Natural killer cell (primary cell): ENCODE data around the gene SSBP4. TPM values are rescaled to one million over a fixed set of nuclear protein-coding genes. Genes with fewer than 3 reads are reported as not detected.

Experiments used
- ATAC-seq, 3 donors: fragments of 150-1000 bp in 2 of 3; fragments of 200-7000 bp in 1 of 3; cut with Tn5 transposase; 1 replicate in 1 of 3; 2 replicates in 2 of 3; pipeline ENCODE4 v1.10.0; 2021; ENCODE audit warnings: mild to moderate bottlenecking in 2 of 3, moderate library complexity in 2 of 3
- DNase-seq, 2 donors: peaks; one replicate each; pipeline versions ENCODE4 v3.0.0 to v3.0.0-alpha.2; 2013 to 2021; ENCODE audit warnings: mixed read lengths in 1 of 2
- H3K27ac ChIP-seq: one replicate; pipeline ENCODE4 v1.5.1; 2013; ENCODE audit warnings: mild to moderate bottlenecking, low read length
- H3K27me3 ChIP-seq: one replicate; pipeline ENCODE4 v1.6.1; 2013; ENCODE audit warnings: low read length; ENCODE audit not compliant: control insufficient read depth, insufficient read depth
- H3K36me3 ChIP-seq: one replicate; pipeline ENCODE4 v1.6.1; 2013; ENCODE audit warnings: low read length; ENCODE audit not compliant: control insufficient read depth, insufficient read depth
- H3K4me1 ChIP-seq: one replicate; pipeline ENCODE4 v1.6.1; 2013; ENCODE audit warnings: low read length; ENCODE audit not compliant: control insufficient read depth, insufficient read depth
- H3K4me3 ChIP-seq: one replicate; pipeline ENCODE4 v1.5.1; 2013; ENCODE audit warnings: low read length
- H3K9me3 ChIP-seq: one replicate; pipeline ENCODE4 v1.6.1; 2013; ENCODE audit warnings: low read length; ENCODE audit not compliant: control insufficient read depth, insufficient read depth
- H3K27ac Mint-ChIP-seq, 2 donors: one replicate each; pipeline ENCODE4 v1.8.0; 2022; ENCODE audit warnings: mild to moderate bottlenecking in 2 of 2, mixed read lengths in 2 of 2, moderate library complexity in 1 of 2
- H3K27me3 Mint-ChIP-seq, 2 donors: one replicate each; pipeline ENCODE4 v1.8.0; 2022; ENCODE audit warnings: low read depth in 2 of 2, mixed read lengths in 2 of 2
- H3K36me3 Mint-ChIP-seq: one replicate; pipeline ENCODE4 v1.8.0; 2022; ENCODE audit warnings: mixed read lengths
- H3K4me1 Mint-ChIP-seq, 2 donors: one replicate each; pipeline ENCODE4 v1.8.0; 2022; ENCODE audit warnings: mixed read lengths in 2 of 2
- H3K4me3 Mint-ChIP-seq: one replicate; pipeline ENCODE4 v1.8.0; 2022; ENCODE audit warnings: mild to moderate bottlenecking, moderate library complexity, mixed read lengths
- H3K9me3 Mint-ChIP-seq, 2 donors: one replicate each; pipeline ENCODE4 v1.8.0; 2022; ENCODE audit warnings: mixed read lengths in 2 of 2
- WGBS: methylation state at CpG from one replicate; pipeline ENCODE4 v1.1.7; 2013; ENCODE audit warnings: missing lambda C conversion rate; ENCODE audit not compliant: insufficient coverage; 5-methylcytosine and 5-hydroxymethylcytosine counted together
- intact Hi-C: fragments of 100-400 bp; cut with micrococcal nuclease; formaldehyde crosslinking; loops from one replicate; pipeline ENCODE4 v1.14.2; 2022
- total RNA-seq, 4 donors: library from RNA; stranded (reverse); fragments of 120-200 nt in 1 of 4; gene quantifications; one replicate each; pipeline versions ENCODE4 v1.2.3 to v1.2.4, GENCODE V29; 2013 to 2022
- TF ChIP-seq, protein P1 (sequence below): fragments of 200-600 bp; IDR thresholded peaks from one replicate; pipeline ENCODE4 v1.8.0; 2022; ENCODE audit warnings: antibody characterized with exemption

SSBP4 gene
- total RNA-seq, 3 donors from 2014 or later (not counting 1 experiment from before 2014, with no cell fraction given): 137 to 169 (median 158) TPM

DNA sequence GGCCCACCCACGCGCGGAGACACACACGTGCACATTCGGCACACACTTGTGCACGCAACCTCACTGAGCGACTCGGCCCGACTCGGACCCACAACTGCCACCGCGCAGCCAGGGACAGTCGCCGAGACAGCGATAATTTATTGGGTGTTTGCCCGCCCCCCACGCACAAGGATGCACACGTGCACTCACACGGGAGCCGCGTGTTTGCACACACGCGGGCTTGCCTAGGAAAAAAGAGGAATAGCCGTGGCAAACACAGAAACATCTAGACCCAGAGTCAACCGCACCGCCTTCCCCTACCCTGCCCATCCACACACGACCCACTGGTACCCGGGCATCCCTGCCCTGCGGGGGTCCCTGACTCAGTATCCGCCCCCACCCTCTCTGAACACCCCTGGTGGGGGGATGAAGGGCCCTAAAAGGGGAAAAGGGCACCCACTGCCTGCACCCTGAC lies 1.1 kb upstream of the SSBP4 start:
- H3K4me3 ChIP-seq: peak overlapping the region; percentile 30
- peaks cover 83% of the 10 kb centered on the region for H3K4me1 ChIP-seq
- Mint-ChIP-seq H3K27me3 (no peaks in the 10 kb centered on the region), H3K4me1 (peaks cover 66 to 82% of the 10 kb centered on the region in 2 donors), H3K36me3 (no peaks in the 10 kb centered on the region), H3K9me3 (no peaks in the 10 kb centered on the region), H3K27ac (peak overlapping the region; percentile 91 to 97), H3K4me3 (peak overlapping the region; percentile 86)
- ATAC-seq: no peak
- 6% methylated on average over 28 of the region's 30 CpGs for WGBS
- H3K27ac ChIP-seq: peak overlapping the region; percentile 89
- intact Hi-C loops: loop anchor here (5.0 kb wide), 3 partner anchors 41 to 226 kb away; partner anchors contain the start of gene MPV17L2
- H3K9me3 ChIP-seq: no peaks in the 10 kb centered on the region
- H3K27me3 ChIP-seq: no peaks in the 10 kb centered on the region
- TF ChIP-seq, protein P1, sequence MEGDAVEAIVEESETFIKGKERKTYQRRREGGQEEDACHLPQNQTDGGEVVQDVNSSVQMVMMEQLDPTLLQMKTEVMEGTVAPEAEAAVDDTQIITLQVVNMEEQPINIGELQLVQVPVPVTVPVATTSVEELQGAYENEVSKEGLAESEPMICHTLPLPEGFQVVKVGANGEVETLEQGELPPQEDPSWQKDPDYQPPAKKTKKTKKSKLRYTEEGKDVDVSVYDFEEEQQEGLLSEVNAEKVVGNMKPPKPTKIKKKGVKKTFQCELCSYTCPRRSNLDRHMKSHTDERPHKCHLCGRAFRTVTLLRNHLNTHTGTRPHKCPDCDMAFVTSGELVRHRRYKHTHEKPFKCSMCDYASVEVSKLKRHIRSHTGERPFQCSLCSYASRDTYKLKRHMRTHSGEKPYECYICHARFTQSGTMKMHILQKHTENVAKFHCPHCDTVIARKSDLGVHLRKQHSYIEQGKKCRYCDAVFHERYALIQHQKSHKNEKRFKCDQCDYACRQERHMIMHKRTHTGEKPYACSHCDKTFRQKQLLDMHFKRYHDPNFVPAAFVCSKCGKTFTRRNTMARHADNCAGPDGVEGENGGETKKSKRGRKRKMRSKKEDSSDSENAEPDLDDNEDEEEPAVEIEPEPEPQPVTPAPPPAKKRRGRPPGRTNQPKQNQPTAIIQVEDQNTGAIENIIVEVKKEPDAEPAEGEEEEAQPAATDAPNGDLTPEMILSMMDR: no peak
- H3K36me3 ChIP-seq: no peaks in the 10 kb centered on the region
- DNase-seq: peak in 1 of 2 donors; percentile 57

DNA sequence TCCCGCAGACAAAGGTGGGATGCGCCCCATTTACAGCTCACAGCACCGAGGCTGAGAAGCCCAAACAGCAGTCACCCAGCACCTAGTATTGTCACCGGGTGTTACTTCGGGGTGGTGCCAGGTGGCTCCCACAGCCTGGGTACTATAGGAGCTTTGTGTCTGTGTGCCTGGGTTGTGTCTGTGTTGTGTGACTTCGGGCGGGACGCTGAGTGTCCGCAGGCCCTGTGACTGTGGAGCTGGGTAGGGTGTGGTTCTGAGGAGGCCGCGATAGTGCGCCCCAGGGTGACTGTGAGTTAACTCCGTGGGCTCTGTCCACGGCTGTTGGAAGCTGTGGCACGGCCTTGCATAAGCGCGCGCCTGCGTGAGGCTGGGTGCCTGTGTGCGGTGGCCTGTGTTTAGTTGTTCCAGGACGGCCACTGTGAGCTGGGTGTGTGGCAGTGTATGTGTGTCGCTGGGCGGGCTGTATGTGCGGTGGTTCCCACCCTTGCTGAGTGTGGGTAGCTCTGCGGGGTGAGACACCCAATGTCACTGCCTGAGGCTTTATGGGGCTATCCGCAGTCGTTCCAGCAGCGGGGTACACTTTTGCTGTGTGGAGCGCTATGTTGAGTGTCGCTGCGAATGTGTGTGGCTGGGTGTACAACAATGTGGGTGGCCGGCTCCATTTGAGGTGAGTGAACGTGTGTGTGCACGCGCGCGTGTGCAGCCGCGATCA lies 559 bp upstream of the SSBP4 start:
- Mint-ChIP-seq H3K4me3 (peak overlapping the region; percentile 86), H3K27me3 (no peaks in the 10 kb centered on the region), H3K4me1 (peaks cover 71 to 87% of the 10 kb centered on the region in 2 donors), H3K36me3 (no peaks in the 10 kb centered on the region), H3K27ac (peak overlapping the region; percentile 91 to 97), H3K9me3 (no peaks in the 10 kb centered on the region)
- intact Hi-C loops: loop anchor here (5.0 kb wide), 3 partner anchors 41 to 226 kb away; partner anchors contain the start of gene MPV17L2
- WGBS: 11% methylated on average over 39 of the region's 39 CpGs
- Histone ChIP-seq H3K36me3 (no peaks in the 10 kb centered on the region), H3K27ac (peak overlapping the region; percentile 89), H3K9me3 (no peaks in the 10 kb centered on the region), H3K4me1 (peaks cover 89% of the 10 kb centered on the region), H3K4me3 (peak overlapping the region; percentile 30), H3K27me3 (no peaks in the 10 kb centered on the region)
- TF ChIP-seq, protein P1: no peak
- ATAC-seq (peak; percentile 27 to 45 (median 32)), DNase-seq (peak; percentile 64 to 76)

DNA sequence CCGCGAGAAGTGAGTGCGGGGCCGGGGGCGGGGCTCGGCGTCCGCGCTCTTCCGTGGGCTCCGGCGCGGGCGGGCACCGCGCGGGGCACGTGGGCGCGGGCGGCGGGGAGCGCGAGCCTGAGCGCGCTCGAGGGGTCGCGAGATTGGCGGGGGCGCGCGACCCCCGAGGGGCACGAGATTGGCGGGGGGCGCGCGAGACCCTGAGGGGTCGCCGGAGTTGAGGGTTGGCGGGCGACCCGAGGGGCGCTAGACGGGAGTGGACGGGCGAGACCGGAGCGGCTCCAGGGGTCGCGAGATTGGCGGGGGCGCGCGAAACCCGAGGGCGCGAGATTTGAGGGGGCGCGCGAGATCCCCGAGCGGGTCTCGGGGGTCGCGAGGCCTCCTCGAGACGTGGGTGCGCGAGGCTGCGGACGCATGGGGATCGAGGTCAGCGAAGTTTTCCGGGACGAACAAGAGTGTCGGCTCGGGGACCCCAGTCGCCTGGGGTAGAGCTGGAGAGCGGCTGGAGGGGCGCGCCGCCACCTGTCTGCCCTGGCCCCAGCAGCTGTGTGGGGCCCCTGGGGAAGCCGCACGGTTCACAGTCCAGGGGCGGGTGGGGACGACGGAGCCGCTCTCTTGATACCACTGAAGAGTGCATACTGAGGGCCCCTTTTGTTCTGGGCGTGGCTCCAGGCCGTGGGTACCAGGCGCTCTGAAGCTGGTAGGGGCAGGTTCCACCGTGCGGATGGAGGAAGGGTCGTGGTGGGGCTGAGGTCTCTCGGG lies 682 bp downstream of the SSBP4 start:
- Mint-ChIP-seq H3K4me1 (peaks cover 66 to 89% of the 10 kb centered on the region in 2 donors), H3K27ac (peak overlapping the region; percentile 86 to 97), H3K27me3 (no peaks in the 10 kb centered on the region), H3K4me3 (peak overlapping the region; percentile 91), H3K36me3 (no peaks in the 10 kb centered on the region), H3K9me3 (no peaks in the 10 kb centered on the region)
- intact Hi-C loops: loop anchor here (5.0 kb wide), 3 partner anchors 43 to 228 kb away; partner anchors contain the start of gene MPV17L2
- peaks cover 89% of the 10 kb centered on the region for H3K4me1 ChIP-seq
- TF ChIP-seq, protein P1: peak; percentile 2
- H3K36me3 ChIP-seq: no peaks in the 10 kb centered on the region
- peak in 1 of 2 donors; percentile 70 for DNase-seq
- no peaks in the 10 kb centered on the region for H3K27me3 ChIP-seq
- peak; percentile 20 to 48 (median 27) for ATAC-seq
- H3K9me3 ChIP-seq: no peaks in the 10 kb centered on the region
- H3K27ac ChIP-seq: peak overlapping the region; percentile 73
- H3K4me3 ChIP-seq: peak overlapping the region; percentile 73
- under 1% methylated on average over 97 of the region's 97 CpGs for WGBS
